Measurements from ENCODE around the gene ZNF414. TPM values are rescaled to one million over a fixed set of nuclear protein-coding genes. Genes with fewer than 3 reads are reported as not detected.

The ZNF414 gene
- total and polyA plus RNA-seq, 2 donors from 2014 or later: 20.4 to 29.6 TPM

- Histone ChIP-seq H3K9ac (ENCODE audit: low read length in 3 of 3) (no peak overlapping the region), H3K36me3 (ENCODE audit: control insufficient read depth in 2 of 3, insufficient read depth in 3 of 3, low read length in 3 of 3) (no peaks in the 10 kb centered on the region), H3K27ac (ENCODE audit: low read depth in 2 of 2, low read length in 2 of 2) (no peak overlapping the region), H3K27me3 (ENCODE audit: control insufficient read depth, insufficient read depth, low read length) (no peaks in the 10 kb centered on the region), H3K4me1 (ENCODE audit: control insufficient read depth in 2 of 3, insufficient read depth in 2 of 3, low read depth in 1 of 3, low read length in 3 of 3) (no peaks in the 10 kb centered on the region), H3K9me3 (ENCODE audit: control insufficient read depth in 2 of 3, insufficient read depth in 1 of 3, low read length in 3 of 3) (no peaks in the 10 kb centered on the region), H3K4me3 (ENCODE audit: low read length in 3 of 3) (no peak overlapping the region)
- intact Hi-C loops (cut with DNase I): no loop called here
- FAIRE-seq (no peak), DNase-seq (no peak)
- TF ChIP-seq, protein P1, sequence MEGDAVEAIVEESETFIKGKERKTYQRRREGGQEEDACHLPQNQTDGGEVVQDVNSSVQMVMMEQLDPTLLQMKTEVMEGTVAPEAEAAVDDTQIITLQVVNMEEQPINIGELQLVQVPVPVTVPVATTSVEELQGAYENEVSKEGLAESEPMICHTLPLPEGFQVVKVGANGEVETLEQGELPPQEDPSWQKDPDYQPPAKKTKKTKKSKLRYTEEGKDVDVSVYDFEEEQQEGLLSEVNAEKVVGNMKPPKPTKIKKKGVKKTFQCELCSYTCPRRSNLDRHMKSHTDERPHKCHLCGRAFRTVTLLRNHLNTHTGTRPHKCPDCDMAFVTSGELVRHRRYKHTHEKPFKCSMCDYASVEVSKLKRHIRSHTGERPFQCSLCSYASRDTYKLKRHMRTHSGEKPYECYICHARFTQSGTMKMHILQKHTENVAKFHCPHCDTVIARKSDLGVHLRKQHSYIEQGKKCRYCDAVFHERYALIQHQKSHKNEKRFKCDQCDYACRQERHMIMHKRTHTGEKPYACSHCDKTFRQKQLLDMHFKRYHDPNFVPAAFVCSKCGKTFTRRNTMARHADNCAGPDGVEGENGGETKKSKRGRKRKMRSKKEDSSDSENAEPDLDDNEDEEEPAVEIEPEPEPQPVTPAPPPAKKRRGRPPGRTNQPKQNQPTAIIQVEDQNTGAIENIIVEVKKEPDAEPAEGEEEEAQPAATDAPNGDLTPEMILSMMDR (IDR thresholded peaks at IDR 0.05; ENCODE audit: borderline replicate concordance, extremely low read depth, insufficient read depth): no peak
Observed at GRCh38 chr19:8529369-8530006, 15.5 kb upstream of the ZNF414 start.

GRCh38 chr19:8528500-8528899 lies 14.5 kb upstream of the ZNF414 start:
- intact Hi-C loops (cut with DNase I): no loop called here
- H3K9me3 ChIP-seq (ENCODE audit: control insufficient read depth in 2 of 3, insufficient read depth in 1 of 3, low read length in 3 of 3): no peaks in the 10 kb centered on the region
- TF ChIP-seq, protein P1 (IDR thresholded peaks at IDR 0.05; ENCODE audit: borderline replicate concordance, extremely low read depth, insufficient read depth): no peak
- no peak for FAIRE-seq
- no peaks in the 10 kb centered on the region for H3K4me1 ChIP-seq (ENCODE audit: control insufficient read depth in 2 of 3, insufficient read depth in 2 of 3, low read depth in 1 of 3, low read length in 3 of 3)
- H3K4me3 ChIP-seq (ENCODE audit: low read length in 3 of 3): no peak overlapping the region
- H3K27me3 ChIP-seq (ENCODE audit: control insufficient read depth, insufficient read depth, low read length): no peaks in the 10 kb centered on the region
- no peak overlapping the region for H3K27ac ChIP-seq (ENCODE audit: low read depth in 2 of 2, low read length in 2 of 2)
- H3K36me3 ChIP-seq (ENCODE audit: control insufficient read depth in 2 of 3, insufficient read depth in 3 of 3, low read length in 3 of 3): no peaks in the 10 kb centered on the region
- DNase-seq: no peak
- H3K9ac ChIP-seq (ENCODE audit: low read length in 3 of 3): no peak overlapping the region

DNA sequence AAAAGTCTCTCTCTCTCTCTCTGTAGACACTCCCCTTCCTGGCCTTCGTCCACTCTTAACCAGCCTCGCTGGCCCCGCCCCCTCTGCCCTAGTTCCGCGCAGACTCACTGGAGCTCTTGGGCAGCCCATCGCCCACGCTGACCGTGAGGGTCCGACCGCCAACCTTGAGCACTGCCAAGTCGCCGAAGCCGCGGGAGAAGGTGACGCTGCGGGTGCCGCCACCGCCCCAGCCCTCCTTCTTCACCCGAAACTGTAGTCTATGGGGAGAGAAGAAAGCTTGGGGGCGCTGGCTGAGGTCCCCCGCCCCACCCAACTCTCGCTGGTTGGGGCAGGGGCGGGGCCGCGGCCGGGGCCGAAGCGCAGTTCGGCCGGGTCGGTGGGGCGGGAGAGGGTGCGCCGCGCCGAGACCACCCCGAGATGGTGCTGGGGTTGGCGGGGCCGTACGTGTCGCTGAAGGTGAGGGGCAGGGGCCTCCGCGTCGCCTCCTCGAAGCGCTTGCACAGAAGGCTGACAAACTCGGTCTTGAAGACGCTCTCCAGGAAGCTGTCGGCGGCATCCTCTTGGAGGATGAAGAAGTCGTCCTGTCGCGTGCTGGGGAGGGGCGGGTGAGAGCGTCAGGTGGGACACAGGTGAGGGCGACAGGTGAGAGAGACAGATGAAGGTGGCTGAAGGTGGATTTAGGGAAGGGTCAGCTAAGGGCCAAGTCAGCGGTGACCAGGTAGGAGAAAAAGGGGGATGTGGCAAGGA lies 12.6 kb upstream of the ZNF414 start:
- FAIRE-seq (no peak), DNase-seq (peak; percentile 96 to 98 (median 98))
- Histone ChIP-seq H3K36me3 (ENCODE audit: control insufficient read depth in 2 of 3, insufficient read depth in 3 of 3, low read length in 3 of 3) (no peaks in the 10 kb centered on the region), H3K4me3 (ENCODE audit: low read length in 3 of 3) (peak overlapping the region; percentile 67 to 77 (median 69)), H3K27me3 (ENCODE audit: control insufficient read depth, insufficient read depth, low read length) (no peaks in the 10 kb centered on the region), H3K9ac (ENCODE audit: low read length in 3 of 3) (peak overlapping the region in 2 of 3 donors; percentile 61 to 67), H3K27ac (ENCODE audit: low read depth in 2 of 2, low read length in 2 of 2) (peak overlapping the region; percentile 61 to 82), H3K9me3 (ENCODE audit: control insufficient read depth in 2 of 3, insufficient read depth in 1 of 3, low read length in 3 of 3) (no peaks in the 10 kb centered on the region), H3K4me1 (ENCODE audit: control insufficient read depth in 2 of 3, insufficient read depth in 2 of 3, low read depth in 1 of 3, low read length in 3 of 3) (no peaks in the 10 kb centered on the region)
- intact Hi-C loops (cut with DNase I): no loop called here
- TF ChIP-seq, protein P1 (IDR thresholded peaks at IDR 0.05; ENCODE audit: borderline replicate concordance, extremely low read depth, insufficient read depth): no peak
